SIG-M5 treated with dmso at 0.1 percent for 504 hours (cell line): ENCODE data around the gene PON3.

Source experiments
- DNase-seq: peaks from one replicate; lab custom pipeline; 2025; ENCODE audit not compliant: unreplicated experiment; lab: John Stamatoyannopoulos, UW

PON3 gene

GRCh38 chr7:95342642-95343307 lies 53.4 kb downstream of the PON3 start:
- DNase-seq = no peak

DNA sequence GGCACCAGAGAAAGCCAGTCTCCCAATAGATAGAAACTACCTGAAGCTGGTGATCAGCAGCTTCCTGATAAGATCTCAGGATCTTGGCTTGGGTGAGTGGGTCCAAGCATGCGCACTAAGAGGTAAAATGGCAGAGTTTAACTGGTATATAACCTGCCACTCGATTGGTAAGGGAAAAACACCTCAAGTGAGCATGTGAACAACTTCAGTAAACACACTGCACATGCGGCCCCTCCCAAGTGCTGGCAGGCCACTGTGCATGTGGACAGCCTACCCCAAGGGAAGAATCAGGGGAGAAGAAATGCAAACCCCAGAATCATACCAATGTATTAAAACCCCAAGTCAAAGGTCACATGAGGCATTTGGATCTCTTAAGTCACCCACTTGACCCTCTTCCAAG lies 54.1 kb downstream of the PON3 start:
- DNase-seq = no peak

GRCh38 chr7:95340491-95340890 lies 55.7 kb downstream of the PON3 start:
- no peak for DNase-seq

GRCh38 chr7:95338832-95339231 lies 57.3 kb downstream of the PON3 start:
- no peak for DNase-seq

DNA sequence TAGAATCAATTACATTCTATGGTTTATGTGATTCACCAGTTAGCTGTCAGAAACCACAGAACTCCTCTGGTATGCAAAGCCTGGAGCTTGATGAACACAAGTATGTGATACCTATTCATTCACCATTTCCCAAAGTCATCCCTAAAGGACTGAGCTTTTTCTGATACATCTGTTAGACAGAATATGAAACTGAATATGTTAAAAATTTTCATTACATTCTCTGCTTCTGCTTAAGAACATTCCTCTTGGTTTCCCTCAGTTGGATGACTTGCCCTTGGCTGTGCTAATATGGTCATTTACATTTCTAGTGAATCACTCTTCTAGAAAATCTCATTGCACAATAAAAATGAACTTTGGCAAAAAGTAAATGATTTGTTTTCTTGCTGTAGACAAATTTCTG lies 61.1 kb downstream of the PON3 start:
- no peak for DNase-seq

DNA sequence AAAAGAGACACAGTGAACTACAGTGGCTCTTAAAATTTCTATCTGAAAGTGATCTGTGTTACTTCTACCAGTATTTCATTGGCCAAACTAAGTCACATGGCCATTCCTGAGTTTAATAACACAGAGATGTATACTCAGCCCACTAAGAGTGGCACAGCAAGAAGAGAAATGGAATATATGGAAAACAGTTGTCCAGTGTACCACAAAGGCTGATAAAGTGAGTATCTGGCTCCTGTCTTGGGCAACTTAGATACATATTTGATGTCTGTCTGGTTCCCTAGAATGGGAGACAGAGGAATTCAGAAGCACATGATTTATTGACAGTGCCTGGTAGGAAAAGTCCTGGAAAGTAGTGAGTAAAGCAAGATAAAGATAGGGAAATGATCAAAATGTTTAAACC lies 61.7 kb downstream of the PON3 start:
- no peak for DNase-seq

GRCh38 chr7:95330961-95331337 lies 65.2 kb downstream of the PON3 start:
- no peak for DNase-seq

GRCh38 chr7:95330204-95330960 lies 65.8 kb downstream of the PON3 start:
- no peak for DNase-seq

- DNase-seq = no peak
These were observed 68.8 kb downstream of the PON3 start for GRCh38 chr7:95327356-95327755.

DNA sequence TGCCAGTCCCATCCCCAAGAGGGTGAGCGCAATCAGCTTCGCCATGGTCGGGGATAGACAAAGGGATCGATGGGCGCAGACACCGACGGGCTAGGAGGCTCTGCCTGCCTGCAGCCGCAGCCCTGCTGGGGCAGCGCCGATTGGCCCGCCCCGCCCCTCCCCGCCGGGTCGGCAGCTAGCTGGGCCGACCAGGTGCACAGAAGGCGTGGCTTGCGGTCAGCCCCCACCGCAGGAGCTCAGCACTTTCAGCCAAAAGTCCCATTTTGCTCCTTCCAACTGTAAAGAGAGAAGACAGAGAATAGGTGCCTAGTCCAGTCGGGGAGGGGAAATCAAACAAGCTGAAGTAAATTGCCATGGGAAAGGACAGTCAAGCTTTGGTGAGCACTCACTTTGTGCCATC lies 71.7 kb downstream of the PON3 start, which contains the start of gene PON1:
PON1 (minus strand) TSS at position 102 of the 400 bp plus-strand sequence; CDS start at position 45, 57 bp downstream.
- no peak for DNase-seq

DNA sequence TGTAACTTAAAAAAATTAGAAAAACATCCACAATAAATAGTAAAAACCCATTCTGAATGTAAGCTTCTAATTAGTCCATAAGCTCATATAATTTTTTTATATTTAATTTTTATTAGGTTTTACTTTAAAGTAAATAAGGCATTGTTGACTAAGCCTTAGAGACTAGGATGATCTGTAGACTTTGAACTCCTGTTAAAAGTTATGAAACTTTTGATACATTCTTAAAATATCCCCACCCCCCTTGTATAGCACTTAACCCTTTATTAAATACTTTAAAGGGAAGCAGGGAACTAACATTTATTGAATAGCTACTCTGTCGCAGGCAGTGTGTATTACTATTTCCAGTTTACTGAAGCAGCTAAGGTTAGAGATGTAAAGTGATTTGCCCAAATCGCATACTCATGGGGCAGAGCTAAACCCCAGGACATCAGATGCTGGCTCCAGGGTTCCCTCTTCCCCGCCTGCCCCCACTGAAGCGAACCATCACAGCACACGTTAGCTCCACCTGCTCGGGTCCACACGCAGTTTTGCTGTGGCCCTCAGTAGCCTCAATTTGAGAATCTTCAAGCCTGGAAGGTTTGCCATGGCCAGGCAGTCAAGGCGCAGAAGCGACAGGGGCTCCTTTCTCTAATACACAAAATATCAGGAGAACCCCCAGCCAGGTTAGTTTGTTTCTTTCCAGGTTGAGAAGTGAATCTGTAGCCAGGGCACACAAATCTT lies 72.6 kb downstream of the PON3 start:
- DNase-seq = no peak

DNA sequence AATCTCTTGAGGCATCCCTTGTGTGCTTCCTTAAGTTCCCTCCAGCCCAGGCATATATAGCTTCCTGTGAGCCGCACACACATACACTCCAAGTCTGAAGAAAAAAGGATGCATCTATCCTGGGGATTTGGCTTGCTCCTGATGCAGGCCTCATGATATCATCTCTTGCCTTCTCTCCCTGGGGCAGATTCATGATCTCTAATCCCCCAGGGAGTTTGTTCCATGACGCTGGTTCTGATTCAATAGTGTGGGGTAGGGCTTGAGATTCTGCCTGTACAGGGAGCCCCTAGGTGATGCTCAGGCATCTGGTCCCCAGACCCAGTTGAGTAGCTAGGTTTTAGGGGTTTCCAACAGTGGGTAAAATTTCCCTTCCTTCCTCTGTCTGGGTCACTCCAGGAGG lies 73.3 kb downstream of the PON3 start:
- no peak for DNase-seq

- DNase-seq = no peak
These were observed 73.8 kb downstream of the PON3 start for GRCh38 chr7:95322396-95322795.

DNA sequence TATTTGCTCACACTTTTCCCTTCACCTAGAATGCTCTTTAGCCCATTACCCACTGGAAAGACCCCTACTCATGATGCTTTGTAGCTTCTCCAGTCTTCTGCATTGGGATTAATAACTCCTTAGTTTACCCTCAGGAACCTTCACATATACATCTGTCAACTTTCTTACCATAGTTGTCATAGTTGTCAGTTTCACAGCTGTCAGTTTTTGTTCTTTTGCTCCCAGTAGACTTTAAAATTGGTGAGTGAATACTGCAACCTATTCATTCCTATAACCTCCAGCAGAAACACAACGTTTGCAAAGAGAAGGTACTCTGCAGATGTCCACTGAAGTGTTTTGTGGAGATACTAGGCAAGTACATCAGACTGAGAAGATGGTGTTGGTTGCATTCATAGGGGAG lies 74.5 kb downstream of the PON3 start:
- DNase-seq = no peak

DNA sequence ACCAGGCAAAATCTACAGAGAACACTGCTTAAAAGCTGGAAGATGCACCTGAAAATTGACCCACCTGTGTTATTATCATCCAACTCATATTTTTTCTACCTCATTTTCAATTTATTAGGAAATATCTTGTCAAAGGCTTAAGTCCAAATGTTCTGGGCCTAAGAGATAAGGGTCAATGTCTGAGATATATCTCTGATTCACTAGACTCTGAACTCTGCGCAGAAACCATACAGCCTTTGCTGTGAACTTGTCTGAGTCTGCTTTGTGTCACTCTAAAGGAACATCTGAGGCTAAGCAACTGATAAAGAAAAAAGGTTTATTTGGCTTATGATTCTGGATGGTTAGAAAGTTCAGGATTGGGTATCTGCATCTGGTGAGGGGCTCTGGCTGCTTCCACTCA lies 75.5 kb downstream of the PON3 start:
- DNase-seq = no peak

- DNase-seq = no peak
These were observed 76.6 kb downstream of the PON3 start for GRCh38 chr7:95319570-95319969.

DNA sequence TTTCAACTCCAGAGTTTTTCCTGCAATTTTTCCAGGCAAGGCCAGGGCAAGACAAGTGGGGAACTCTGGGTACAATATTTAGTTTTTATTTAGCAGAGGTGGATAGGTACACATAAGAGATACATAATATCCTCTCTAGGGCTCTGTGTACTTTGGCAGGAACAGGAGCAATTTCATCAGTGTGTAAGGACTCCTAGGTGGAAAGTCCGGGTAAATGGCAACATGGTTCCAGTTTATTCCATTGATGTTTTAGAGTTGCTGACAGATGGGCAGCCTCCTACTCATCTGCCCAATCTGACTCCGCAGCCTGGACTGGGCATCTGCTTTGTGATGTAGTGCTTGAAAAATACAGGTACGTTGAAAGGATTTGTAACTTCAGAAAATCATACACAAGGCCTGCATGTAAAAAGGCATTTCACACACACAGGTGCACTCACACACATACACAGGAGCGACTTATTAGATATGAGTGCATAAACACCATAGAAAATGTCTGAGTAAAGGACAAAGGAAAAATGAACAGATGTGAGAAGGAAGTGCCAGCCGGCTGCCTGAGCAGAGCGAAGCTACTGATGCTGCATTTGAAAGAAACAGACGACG lies 77.6 kb downstream of the PON3 start:
- DNase-seq = no peak

GRCh38 chr7:95317966-95318365 lies 78.2 kb downstream of the PON3 start:
- no peak for DNase-seq

DNA sequence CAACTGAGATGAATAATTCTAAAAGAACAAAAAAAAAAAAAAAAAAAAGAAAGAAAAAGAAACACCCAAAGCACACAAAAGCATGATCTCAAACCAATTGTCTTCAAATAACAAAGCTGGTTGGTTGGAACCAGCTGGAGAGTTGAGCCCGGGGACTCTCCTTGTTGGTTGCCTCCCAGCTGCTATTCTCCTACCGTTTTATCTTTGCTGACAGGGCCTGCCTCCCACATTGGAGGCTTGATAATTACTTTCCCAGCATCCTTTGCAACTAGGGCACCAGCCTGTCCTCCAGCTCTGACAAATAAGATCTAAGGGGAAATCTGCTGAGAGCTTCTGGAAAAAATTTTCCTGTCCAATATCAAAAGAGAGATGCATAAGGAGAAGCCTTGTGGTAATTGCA lies 78.6 kb downstream of the PON3 start:
- DNase-seq = no peak

DNA sequence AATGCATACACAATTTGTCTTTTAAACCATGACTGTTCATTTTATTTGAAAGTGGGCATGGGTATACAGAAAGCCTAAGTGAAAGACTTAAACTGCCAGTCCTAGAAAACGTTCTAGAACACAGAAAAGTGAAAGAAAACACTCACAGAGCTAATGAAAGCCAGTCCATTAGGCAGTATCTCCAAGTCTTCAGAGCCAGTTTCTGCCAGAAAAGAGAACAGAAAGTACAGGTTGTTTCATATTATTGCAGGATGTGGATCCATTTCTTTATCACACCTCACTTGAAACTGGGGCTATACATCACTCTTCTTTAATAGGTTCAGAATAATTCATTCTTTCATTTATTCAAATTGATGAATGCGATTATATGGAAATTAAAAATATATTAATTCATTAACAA lies 79.6 kb downstream of the PON3 start:
- DNase-seq = no peak

GRCh38 chr7:95312561-95312960 lies 83.6 kb downstream of the PON3 start:
- DNase-seq = no peak

GRCh38 chr7:95311389-95311788 lies 84.8 kb downstream of the PON3 start:
- DNase-seq = no peak
